GM21526 (cell line): ENCODE measurements around the gene ERGIC1.

Experiments used
- ATAC-seq: cut with Tn5 transposase; IDR thresholded peaks from one replicate; pipeline ENCODE4 v1.9.1; 2021; ENCODE audit warnings: moderate library complexity; ENCODE audit not compliant: unreplicated experiment, low FRiP score

The ERGIC1 gene

DNA sequence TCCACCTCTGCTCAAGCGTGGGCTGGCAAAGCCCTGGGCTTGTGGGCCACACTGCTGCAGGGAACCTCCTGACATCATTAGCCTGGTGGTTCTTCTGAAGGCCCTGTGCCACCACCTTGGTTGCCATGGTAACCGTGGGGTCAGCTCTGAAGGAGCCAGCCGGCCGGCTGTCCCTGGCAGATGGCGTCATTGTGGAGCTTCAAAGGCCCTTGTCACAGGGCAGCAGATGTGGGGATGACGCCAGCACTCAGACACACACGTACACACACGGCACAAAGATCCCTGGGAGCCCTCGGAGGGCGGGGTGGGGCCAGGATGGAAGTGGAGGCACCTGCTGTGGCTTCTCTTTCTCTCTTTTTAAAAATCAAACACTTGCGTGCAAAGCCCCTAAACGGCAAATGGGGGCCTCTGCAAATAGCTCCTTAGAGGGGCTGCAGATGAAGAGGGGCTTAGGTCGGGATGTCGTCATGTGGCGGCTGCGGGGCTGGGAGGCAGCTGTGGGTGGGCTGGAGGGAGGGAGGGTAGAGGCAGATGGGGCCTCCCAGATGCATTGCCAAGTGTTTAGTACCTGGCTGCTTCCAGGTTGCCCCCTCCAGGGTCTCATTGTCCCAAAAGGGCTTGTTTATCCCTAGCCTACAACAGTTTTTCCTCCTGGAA, 105.7 kb downstream of the ERGIC1 start:
- no peak for ATAC-seq

GRCh38 chr5:172940268-172941066, 106.4 kb downstream of the ERGIC1 start:
- no peak for ATAC-seq

DNA sequence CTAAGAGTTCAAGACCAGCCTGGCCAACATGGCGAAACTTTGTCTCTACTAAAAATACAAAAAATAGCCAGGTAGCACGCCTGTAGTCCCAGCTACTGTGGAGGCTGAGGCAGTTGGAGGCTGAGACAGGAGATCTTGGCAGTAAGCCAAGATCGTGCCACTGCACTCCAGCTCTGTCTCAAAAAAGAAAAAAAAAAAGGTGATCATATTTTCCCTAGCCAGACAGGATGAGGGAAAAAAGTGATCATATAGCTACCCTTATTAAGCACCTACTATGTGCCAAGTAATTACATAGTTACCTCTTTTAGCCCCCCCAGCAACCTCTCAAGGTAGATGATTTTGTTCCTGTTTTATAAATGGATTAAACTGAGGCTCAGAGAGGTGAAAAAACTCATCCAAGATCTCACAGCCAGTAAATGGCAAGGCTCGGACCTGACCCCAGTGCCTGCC, 107.0 kb downstream of the ERGIC1 start:
- no peak for ATAC-seq

DNA sequence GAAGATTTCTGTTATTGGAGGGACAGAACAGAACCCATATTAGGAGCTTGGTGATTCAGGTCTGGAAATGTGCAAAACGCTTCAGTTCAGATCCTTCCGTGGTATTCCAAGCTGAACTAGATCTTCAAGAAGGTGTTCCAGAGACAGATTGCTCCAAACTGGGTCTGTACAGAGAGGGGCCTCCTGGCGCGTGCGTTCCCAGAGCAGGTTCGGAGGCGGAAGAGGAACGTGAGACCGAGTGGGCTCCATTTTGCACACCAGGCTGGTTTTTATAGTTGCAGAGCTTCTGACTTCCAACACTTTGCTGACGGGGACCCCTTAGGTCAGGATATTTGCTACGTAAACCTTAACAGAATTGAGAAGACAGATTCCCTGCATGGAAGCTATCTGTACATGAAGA, 108.5 kb downstream of the ERGIC1 start:
- ATAC-seq, result no peak

DNA sequence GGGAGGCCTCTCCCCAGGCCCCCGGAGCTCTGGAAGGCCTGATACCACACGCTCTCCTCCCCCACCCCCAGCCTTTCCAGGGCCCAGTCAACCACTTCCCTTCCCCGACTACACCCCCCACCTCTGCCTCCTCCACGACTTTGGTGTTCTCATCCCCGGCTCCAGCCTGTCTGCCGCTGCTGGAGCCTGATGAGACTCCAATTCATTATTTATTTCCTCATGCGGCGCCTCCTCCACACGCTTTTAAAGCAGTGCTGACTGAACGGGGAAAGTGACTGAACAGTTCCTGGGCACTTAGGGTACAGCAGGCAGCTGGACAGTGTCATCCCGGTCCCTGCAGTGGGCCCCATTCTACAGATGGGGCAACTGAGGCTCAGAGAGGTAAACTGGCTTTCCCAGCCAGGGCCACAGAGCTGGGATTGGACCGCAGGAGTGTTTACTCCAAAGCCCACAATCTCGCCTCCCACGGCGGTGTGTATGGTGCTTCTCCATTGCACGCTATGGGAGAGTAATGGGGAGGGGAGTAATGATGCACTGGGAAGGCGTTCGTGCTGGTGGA, 109.3 kb downstream of the ERGIC1 start:
- no peak for ATAC-seq

DNA sequence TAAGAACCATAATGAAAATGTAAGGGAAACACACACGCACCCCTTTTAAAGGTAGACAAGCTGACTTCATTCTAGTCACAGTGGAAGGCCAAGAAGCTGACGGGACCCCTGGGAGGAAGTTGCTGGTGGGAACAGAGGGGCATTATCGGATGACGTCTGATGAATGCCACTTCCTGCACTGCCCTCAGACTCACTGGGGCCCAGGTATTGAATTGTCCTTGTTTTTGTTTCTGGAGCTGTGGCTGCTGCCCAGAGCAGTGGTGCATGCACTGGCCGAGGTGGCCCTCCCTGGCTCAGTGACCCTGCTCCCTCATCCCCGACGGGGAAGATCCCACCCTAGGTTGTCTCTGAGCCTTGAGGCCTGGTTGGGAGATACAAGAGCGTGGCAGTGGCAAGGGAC, 109.9 kb downstream of the ERGIC1 start:
- ATAC-seq, result no peak

GRCh38 chr5:172944741-172945140, 110.7 kb downstream of the ERGIC1 start:
- ATAC-seq, result no peak

GRCh38 chr5:172945151-172945550, 111.1 kb downstream of the ERGIC1 start:
- ATAC-seq, result no peak

DNA sequence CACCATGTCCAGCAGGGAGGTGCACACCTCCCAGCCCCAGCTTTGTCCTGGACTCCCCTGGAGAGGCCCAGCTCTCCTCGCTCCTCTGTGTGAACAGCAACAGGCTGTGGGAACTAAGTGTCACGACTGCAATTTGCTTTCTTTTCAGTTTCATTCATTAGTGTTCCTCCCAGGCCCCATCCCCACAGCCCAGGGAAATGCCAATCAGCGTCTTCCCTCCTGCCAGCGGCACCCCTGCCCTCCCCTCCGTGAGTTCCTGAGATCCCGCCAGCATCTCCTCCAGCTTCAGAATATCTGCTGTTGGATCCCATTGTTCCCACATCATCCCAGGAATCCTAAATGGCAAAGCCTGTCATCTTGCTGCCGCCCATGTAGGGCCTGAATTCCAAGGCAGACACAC, 112.1 kb downstream of the ERGIC1 start:
- ATAC-seq, result no peak

- no peak for ATAC-seq
These were observed 115.4 kb downstream of the ERGIC1 start for GRCh38 chr5:172949426-172949825.

GRCh38 chr5:172950176-172950965, 116.3 kb downstream of the ERGIC1 start:
- no peak for ATAC-seq

DNA sequence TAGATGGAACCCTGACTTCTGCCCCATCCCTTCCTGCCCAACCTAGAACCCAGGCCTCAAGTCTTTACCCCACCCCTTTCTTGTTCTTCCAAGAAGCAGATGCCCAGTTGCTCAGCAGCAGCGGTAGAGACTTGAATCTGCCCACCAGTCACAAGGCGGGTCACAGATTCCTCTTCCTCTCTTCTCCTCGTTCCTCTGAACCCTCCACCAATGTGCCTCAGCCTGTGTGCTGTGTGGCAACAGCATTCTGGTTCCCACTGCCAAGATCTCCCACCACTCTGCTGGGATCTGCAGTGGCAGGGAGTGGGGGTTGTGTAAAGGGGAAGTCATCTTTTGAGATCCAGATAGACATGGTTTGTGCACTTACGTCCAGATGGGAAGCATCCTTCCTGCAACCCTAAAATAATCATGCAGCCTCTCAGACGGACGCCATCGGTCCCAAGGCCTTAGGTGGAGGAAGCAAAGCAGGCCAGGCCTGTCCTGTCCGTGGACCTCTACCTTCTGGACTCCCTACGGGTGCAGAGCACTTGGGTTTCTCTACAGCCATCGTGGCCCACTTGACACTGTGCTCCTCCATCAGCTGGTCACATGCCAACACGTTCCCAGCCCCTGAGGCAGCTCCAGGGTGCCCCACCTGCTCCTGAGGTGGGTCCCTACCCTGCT, 117.5 kb downstream of the ERGIC1 start:
- no peak for ATAC-seq

GRCh38 chr5:172952034-172952511, 118.0 kb downstream of the ERGIC1 start:
- ATAC-seq, result no peak

- ATAC-seq, result no peak
These were observed 120.0 kb downstream of the ERGIC1 start for GRCh38 chr5:172953776-172954675.

- no peak for ATAC-seq
These were observed 120.7 kb downstream of the ERGIC1 start for GRCh38 chr5:172954751-172955159.

- ATAC-seq, result no peak
These were observed 122.2 kb downstream of the ERGIC1 start for GRCh38 chr5:172956228-172956627.

- ATAC-seq, result no peak
These were observed 122.9 kb downstream of the ERGIC1 start for GRCh38 chr5:172956936-172957335.

DNA sequence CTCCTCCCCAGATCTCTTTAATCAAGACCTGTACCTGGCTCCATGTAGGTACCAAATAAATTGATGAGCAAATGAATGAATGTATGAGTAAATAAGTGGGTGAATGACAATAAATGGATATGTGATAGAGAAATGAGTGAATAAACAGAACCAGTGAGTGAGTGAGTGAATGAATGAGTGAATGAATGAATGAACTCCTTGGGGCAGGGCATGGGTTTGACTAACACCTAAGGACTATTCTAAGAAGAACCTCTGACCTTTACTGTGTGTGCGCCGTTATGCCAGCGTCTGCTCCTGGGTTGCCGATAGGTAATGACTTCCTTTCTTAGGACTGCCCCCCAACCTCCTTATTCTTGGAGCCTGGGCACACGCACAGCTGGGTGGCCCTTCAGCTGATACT, 123.4 kb downstream of the ERGIC1 start:
- ATAC-seq, result no peak

DNA sequence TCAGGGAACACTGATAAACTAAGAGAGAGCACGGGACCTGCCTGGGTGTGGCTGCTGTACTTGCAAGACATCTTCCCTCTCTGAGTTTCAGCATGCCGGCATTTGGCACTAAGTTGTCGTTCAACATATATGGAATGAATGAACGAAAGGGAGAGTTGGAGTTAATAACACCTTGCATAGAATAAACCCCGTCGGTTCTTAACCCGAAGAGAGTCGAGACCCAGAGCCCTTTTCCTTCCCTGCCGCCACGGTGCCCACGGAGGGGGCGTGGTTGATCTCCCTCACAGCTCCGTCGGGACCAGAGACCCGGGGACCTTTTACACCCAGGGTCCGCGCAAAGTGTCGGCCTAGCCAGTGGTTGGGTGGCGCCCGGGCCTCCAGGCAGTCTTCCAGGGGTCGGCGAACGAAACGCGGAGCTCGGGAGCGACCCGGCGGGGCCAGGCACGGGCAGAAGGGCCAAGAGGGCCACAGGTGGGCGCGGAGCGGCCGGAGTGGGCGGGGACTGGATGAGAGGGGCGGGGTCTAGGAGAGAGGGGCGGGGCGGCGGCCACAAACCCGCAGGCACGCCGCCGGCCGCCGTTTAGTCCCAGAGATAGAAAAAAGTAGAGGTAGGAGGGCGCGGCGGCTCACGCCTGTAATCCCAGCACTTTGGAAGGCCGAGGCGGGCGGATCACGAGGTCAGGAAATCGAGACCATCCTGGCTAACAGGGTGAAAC, 124.4 kb downstream of the ERGIC1 start:
- ATAC-seq, result peak; percentile 52
